CD4-positive, alpha-beta memory T cell (primary cell): ENCODE data around the gene FPGS. TPM values are rescaled to one million over a fixed set of nuclear protein-coding genes. Genes with fewer than 3 reads are reported as not detected.

Experiments
- CTCF ChIA-PET: fragments of 350-600 bp; sonication (Branson Sonifier 250); formaldehyde crosslinking; loops from one replicate; lab custom pipeline; 2021; ENCODE audit warnings: inconsistent platforms; ENCODE audit not compliant: partially characterized antibody; lab: Charles Lee
- POLR2A ChIA-PET: fragments of 350-600 bp; sonication (Branson Sonifier 250); formaldehyde crosslinking; loops from one replicate; lab custom pipeline; 2021; ENCODE audit not compliant: partially characterized antibody; lab: Charles Lee
- DNase-seq, 5 donors: peaks; one replicate each; pipeline versions ENCODE4 v3.0.0 to v3.0.0-alpha.2; 2020 to 2022; ENCODE audit warnings: mixed read lengths in 1 of 5
- H3K27ac ChIP-seq: one replicate; pipeline ENCODE4 v1.7.0; 2013; ENCODE audit warnings: low read depth, low read length
- H3K27me3 ChIP-seq: 2 replicates; pipeline ENCODE4 v1.7.0; 2013; ENCODE audit warnings: mild to moderate bottlenecking, low read length, moderate library complexity; ENCODE audit not compliant: insufficient read depth
- H3K36me3 ChIP-seq: 2 replicates; pipeline ENCODE4 v1.7.0; 2013; ENCODE audit warnings: mild to moderate bottlenecking, low read length, moderate library complexity; ENCODE audit not compliant: insufficient read depth
- H3K4me1 ChIP-seq: 2 replicates; pipeline ENCODE4 v1.7.0; 2013; ENCODE audit warnings: mild to moderate bottlenecking, low read length, moderate library complexity; ENCODE audit not compliant: insufficient read depth
- H3K4me3 ChIP-seq, 2 donors: one replicate each; pipeline ENCODE4 v1.7.0; 2013; ENCODE audit warnings: low read length in 2 of 2, mild to moderate bottlenecking in 1 of 2
- H3K9me3 ChIP-seq, 2 donors: one replicate each; pipeline ENCODE4 v1.7.0; 2013; ENCODE audit warnings: low read length in 2 of 2, control low read depth in 1 of 2; ENCODE audit not compliant: control insufficient read depth in 1 of 2
- H3K27ac Mint-ChIP-seq, 7 donors: one replicate each; pipeline ENCODE4 v1.8.0; 2020 to 2021; ENCODE audit warnings: mixed read lengths in 7 of 7, mild to moderate bottlenecking in 6 of 7, inconsistent platforms in 3 of 7, moderate library complexity in 3 of 7
- H3K27me3 Mint-ChIP-seq, 2 donors: one replicate each; pipeline ENCODE4 v1.8.0; 2020 to 2021; ENCODE audit warnings: mixed read lengths in 2 of 2
- H3K36me3 Mint-ChIP-seq, 2 donors: one replicate each; pipeline ENCODE4 v1.8.0; 2020 to 2021; ENCODE audit warnings: mixed read lengths in 2 of 2, inconsistent platforms in 1 of 2, mild to moderate bottlenecking in 1 of 2
- H3K4me1 Mint-ChIP-seq, 4 donors: one replicate each; pipeline ENCODE4 v1.8.0; 2020 to 2021; ENCODE audit warnings: mixed read lengths in 4 of 4, mild to moderate bottlenecking in 1 of 4
- H3K4me3 Mint-ChIP-seq, 8 donors: one replicate each; pipeline ENCODE4 v1.8.0; 2020 to 2021; ENCODE audit warnings: mixed read lengths in 8 of 8, mild to moderate bottlenecking in 7 of 8, moderate library complexity in 6 of 8, inconsistent platforms in 3 of 8
- H3K9me3 Mint-ChIP-seq, 8 donors: one replicate each; pipeline ENCODE4 v1.8.0; 2020 to 2021; ENCODE audit warnings: mixed read lengths in 8 of 8, mild to moderate bottlenecking in 5 of 8, inconsistent platforms in 3 of 8, moderate library complexity in 1 of 8
- intact Hi-C: fragments of 100-400 bp; cut with micrococcal nuclease; formaldehyde crosslinking; loops from one replicate; pipeline ENCODE4 v1.15.1; 2023
- polyA plus RNA-seq, 2 donors: library from polyadenylated mRNA; unstranded; fragments of 300-500 nt; fragmentation: Illumina TruSeq; gene quantifications; one replicate each; pipeline ENCODE4 v1.2.3, GENCODE V29; 2021
- total RNA-seq, 2 experiments: library from RNA; stranded (reverse); gene quantifications; one replicate each; pipeline ENCODE4 v1.2.3, GENCODE V29; 2021

The FPGS gene
- total and polyA plus RNA-seq, 4 experiments from 2014 or later: 49.4 to 101 (median 77.5) TPM

GRCh38 chr9:127773981-127774380, 28.7 kb upstream of the FPGS start:
- H3K27me3 ChIP-seq: no peaks in the 10 kb centered on the region
- H3K4me1 ChIP-seq: peaks cover 74% of the 10 kb centered on the region
- no peak overlapping the region for H3K27ac ChIP-seq
- intact Hi-C loops: no loop called here
- Mint-ChIP-seq H3K27ac (peak overlapping the region in 6 of 7 donors; percentile 9 to 60 (median 39)), H3K4me1 (peaks cover 31 to 72% (median 51%) of the 10 kb centered on the region in 4 donors), H3K4me3 (peak overlapping the region in 4 of 8 donors; percentile 26 to 65 (median 49)), H3K27me3 (no peaks in the 10 kb centered on the region), H3K9me3 (no peaks in the 10 kb centered on the region), H3K36me3 (peaks cover 1 to 53% of the 10 kb centered on the region in 2 donors)
- CTCF ChIA-PET: interaction anchor here (1.2 to 3.0 kb wide), 2 partner anchors 11 to 96 kb away, joined by 3 to 25 read pairs; partner anchors contain the start of gene CDK9
- no peaks in the 10 kb centered on the region for H3K9me3 ChIP-seq
- no peak overlapping the region for H3K4me3 ChIP-seq
- POLR2A ChIA-PET: interaction anchor here (15.3 kb wide), 1 partner anchor 10 kb away, joined by 377 read pairs; the partner anchor contains the start of genes CDK9 and SH2D3C
- H3K36me3 ChIP-seq: peaks cover 22% of the 10 kb centered on the region
- DNase-seq: no peak

- H3K4me1 ChIP-seq: peaks cover 78% of the 10 kb centered on the region
- no peaks in the 10 kb centered on the region for H3K9me3 Mint-ChIP-seq
- H3K4me3 ChIP-seq: peak overlapping the region; percentile 63 to 97
These were observed 26.3 kb upstream of the FPGS start for GRCh38 chr9:127776195-127776923.

GRCh38 chr9:127776924-127777289, 25.8 kb upstream of the FPGS start:
- Mint-ChIP-seq H3K4me1 (peaks cover 17 to 69% (median 48%) of the 10 kb centered on the region in 4 donors), H3K36me3 (peaks cover 0 to 36% of the 10 kb centered on the region in 2 donors), H3K27ac (peak overlapping the region; percentile 96 to 98 (median 97)), H3K27me3 (no peaks in the 10 kb centered on the region), H3K4me3 (peak overlapping the region; percentile 99 to 100 (median 100)), H3K9me3 (no peaks in the 10 kb centered on the region)
- intact Hi-C loops: loop anchor here (1.0 kb wide), 1 partner anchor 8 kb away; no protein-coding TSS in a partner anchor
- no peak for DNase-seq
- ChIA-PET POLR2A (interaction anchor here (1.0 to 15.3 kb wide), 11 partner anchors 7 to 291 kb away, joined by 3 to 377 read pairs (median 4); partner anchors contain the start of genes CDK9, ENG, NAIF1 and SH2D3C), CTCF (interaction anchor here (1.3 to 3.0 kb wide), 4 partner anchors 8 to 93 kb away, joined by 5 to 25 read pairs (median 9); partner anchors contain the start of genes CDK9 and TOR2A)
- Histone ChIP-seq H3K27ac (peak overlapping the region; percentile 91), H3K27me3 (no peaks in the 10 kb centered on the region), H3K36me3 (peaks cover 19% of the 10 kb centered on the region), H3K9me3 (no peaks in the 10 kb centered on the region), H3K4me1 (peaks cover 79% of the 10 kb centered on the region), H3K4me3 (peak overlapping the region; percentile 63 to 97)

More at GRCh38 chr9:127776195-127776923, 26.3 kb upstream of the FPGS start:
- Histone ChIP-seq H3K9me3 (no peaks in the 10 kb centered on the region), H3K27ac (peak overlapping the region; percentile 91), H3K36me3 (peaks cover 22% of the 10 kb centered on the region), H3K27me3 (no peaks in the 10 kb centered on the region)
- Mint-ChIP-seq H3K27ac (peak overlapping the region; percentile 96 to 98 (median 97)), H3K36me3 (peaks cover 0 to 41% of the 10 kb centered on the region in 2 donors), H3K27me3 (no peaks in the 10 kb centered on the region), H3K4me1 (peaks cover 19 to 69% (median 47%) of the 10 kb centered on the region in 4 donors), H3K4me3 (peak overlapping the region; percentile 99 to 100 (median 100))
- intact Hi-C loops: loop anchor here (1.0 kb wide), 1 partner anchor 9 kb away; no protein-coding TSS in a partner anchor
- POLR2A ChIA-PET: interaction anchor here (0.8 to 15.3 kb wide), 12 partner anchors 7 to 291 kb away, joined by 3 to 377 read pairs (median 4); partner anchors contain the start of genes CDK9, ENG, NAIF1 and SH2D3C
- CTCF ChIA-PET: interaction anchor here (1.3 to 3.0 kb wide), 5 partner anchors 9 to 94 kb away, joined by 3 to 25 read pairs (median 6); partner anchors contain the start of genes CDK9 and TOR2A
- peak; percentile 76 to 88 (median 80) for DNase-seq

GRCh38 chr9:127777368-127777980, 25.2 kb upstream of the FPGS start:
- Histone ChIP-seq H3K4me1 (peaks cover 80% of the 10 kb centered on the region), H3K36me3 (peaks cover 18% of the 10 kb centered on the region), H3K4me3 (peak overlapping the region; percentile 63 to 97), H3K27me3 (no peaks in the 10 kb centered on the region), H3K9me3 (no peaks in the 10 kb centered on the region), H3K27ac (peak overlapping the region; percentile 91)
- Mint-ChIP-seq H3K36me3 (peaks cover 0 to 34% of the 10 kb centered on the region in 2 donors), H3K9me3 (no peaks in the 10 kb centered on the region), H3K27ac (peak overlapping the region; percentile 96 to 98 (median 97)), H3K4me3 (peak overlapping the region; percentile 99 to 100 (median 100)), H3K4me1 (peaks cover 17 to 71% (median 51%) of the 10 kb centered on the region in 4 donors), H3K27me3 (no peaks in the 10 kb centered on the region)
- DNase-seq: no peak
- ChIA-PET POLR2A (interaction anchor here (1.6 to 12.3 kb wide), 3 partner anchors 8 to 327 kb away, joined by 3 to 377 read pairs (median 13); partner anchors contain the start of genes LRSAM1, RPL12 and TOR2A), CTCF (interaction anchor here (1.2 to 2.9 kb wide), 3 partner anchors 14 to 93 kb away, joined by 3 to 12 read pairs (median 11); partner anchors contain the start of gene TOR2A)
- intact Hi-C loops: no loop called here

GRCh38 chr9:127778280-127779135, 24.2 kb upstream of the FPGS start, which contains the start of gene SH2D3C:
TSS of gene SH2D3C (minus strand) at chr9:127778666. CDS start at chr9:127778627, 39 bp downstream.
- peak within 1 kb of the TSS; percentile 99 to 100 (median 100) for H3K4me3 Mint-ChIP-seq
- intact Hi-C loops: no loop called here
- peak in 1 of 5 donors; percentile 67 for DNase-seq
- ChIA-PET CTCF (interaction anchor here (1.1 to 2.9 kb wide), 4 partner anchors 9 to 92 kb away, joined by 3 to 12 read pairs (median 12); partner anchors contain the start of gene TOR2A), POLR2A (interaction anchor here (0.6 to 12.3 kb wide), 17 partner anchors 9 to 350 kb away, joined by 3 to 377 read pairs (median 4); partner anchors contain the start of genes ENG, LRSAM1, RPL12 and ST6GALNAC6)
- Histone ChIP-seq H3K4me3 (peak within 1 kb of the TSS; percentile 63 to 97), H3K36me3 (peaks cover 10% of the 10 kb centered on the region), H3K27me3 (no peaks in the 10 kb centered on the region), H3K4me1 (peaks cover 80% of the 10 kb centered on the region), H3K27ac (peak within 1 kb of the TSS; percentile 91), H3K9me3 (no peaks in the 10 kb centered on the region)
- H3K9me3 Mint-ChIP-seq: no peaks in the 10 kb centered on the region
- H3K27me3 Mint-ChIP-seq: no peaks in the 10 kb centered on the region
- H3K4me1 Mint-ChIP-seq: peaks cover 25 to 81% (median 57%) of the 10 kb centered on the region in 4 donors
- H3K27ac Mint-ChIP-seq: peak within 1 kb of the TSS; percentile 96 to 98 (median 97)
- peaks cover 0 to 28% of the 10 kb centered on the region in 2 donors for H3K36me3 Mint-ChIP-seq
